GM13977 (cell line): ENCODE measurements around the gene ADCK2.
"Not testable (repeated sequence)": the region's sequence is repeated elsewhere in the genome, so short reads cannot be mapped to it uniquely, and the experiment has no call there.

ENCODE experiments used
- DNase-seq: peaks from one replicate; pipeline ENCODE4 v3.0.0; 2012; ENCODE audit warnings: low spot score
- in situ Hi-C: fragments of 300-500 bp; cut with MboI; formaldehyde crosslinking; loops from one replicate; pipeline ENCODE4 v1.12.0; 2022; ENCODE audit warnings: low sequenced_read_pairs, low pct_unique_long_range_greater_than_20kb, mixed read lengths, inconsistent platforms; ENCODE audit not compliant: unreplicated experiment
- TF ChIP-seq, protein P1 (sequence below): IDR thresholded peaks from 2 replicates; pipeline ENCODE4 v1.5.1; 2012; ENCODE audit warnings: mild to moderate bottlenecking, control low read depth; ENCODE audit not compliant: insufficient read depth; ENCODE audit errors: extremely low read depth, missing control alignments

The ADCK2 gene

DNA sequence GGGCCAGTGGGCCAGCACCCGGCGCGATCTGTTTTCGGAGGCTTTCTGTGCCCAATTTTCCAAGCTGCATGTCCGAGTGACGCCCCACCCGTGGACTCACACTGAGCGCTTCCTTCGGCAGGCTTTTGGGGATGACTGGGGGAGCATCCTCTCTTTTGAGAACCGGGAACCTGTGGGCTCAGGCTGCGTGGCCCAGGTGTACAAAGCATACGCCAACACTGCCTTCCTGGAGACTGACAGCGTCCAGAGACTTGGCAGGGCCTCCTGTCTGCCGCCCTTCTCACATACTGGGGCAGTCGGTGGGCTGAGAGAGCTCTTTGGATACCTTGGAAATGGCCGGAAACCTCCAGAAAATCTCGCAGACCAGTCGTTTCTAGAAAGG lies 1.0 kb downstream of the ADCK2 start:
- TF ChIP-seq, protein P1, sequence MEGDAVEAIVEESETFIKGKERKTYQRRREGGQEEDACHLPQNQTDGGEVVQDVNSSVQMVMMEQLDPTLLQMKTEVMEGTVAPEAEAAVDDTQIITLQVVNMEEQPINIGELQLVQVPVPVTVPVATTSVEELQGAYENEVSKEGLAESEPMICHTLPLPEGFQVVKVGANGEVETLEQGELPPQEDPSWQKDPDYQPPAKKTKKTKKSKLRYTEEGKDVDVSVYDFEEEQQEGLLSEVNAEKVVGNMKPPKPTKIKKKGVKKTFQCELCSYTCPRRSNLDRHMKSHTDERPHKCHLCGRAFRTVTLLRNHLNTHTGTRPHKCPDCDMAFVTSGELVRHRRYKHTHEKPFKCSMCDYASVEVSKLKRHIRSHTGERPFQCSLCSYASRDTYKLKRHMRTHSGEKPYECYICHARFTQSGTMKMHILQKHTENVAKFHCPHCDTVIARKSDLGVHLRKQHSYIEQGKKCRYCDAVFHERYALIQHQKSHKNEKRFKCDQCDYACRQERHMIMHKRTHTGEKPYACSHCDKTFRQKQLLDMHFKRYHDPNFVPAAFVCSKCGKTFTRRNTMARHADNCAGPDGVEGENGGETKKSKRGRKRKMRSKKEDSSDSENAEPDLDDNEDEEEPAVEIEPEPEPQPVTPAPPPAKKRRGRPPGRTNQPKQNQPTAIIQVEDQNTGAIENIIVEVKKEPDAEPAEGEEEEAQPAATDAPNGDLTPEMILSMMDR = no peak
- DNase-seq = no peak
- in situ Hi-C loops = no loop called here

DNA sequence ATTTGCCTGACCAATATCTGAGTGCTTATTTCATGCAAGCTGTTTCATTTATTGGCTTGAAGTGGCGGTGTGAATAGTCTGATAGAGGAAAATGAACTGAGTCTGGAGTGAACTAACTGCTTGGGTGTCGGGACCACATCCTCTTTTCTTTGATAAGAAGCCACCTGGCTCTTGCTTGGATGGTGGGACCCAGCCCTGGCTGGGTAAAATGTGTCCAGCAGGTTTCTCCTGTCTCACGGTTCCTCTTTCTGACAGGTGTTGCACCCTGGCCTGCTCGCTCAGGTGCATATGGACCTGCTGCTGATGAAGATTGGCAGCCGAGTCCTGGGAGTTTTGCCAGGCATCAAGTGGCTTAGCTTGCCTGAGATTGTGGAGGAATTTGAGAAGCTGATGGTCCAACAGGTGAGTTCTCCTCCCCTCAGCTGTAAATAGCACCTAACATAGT lies 1.6 kb downstream of the ADCK2 start:
- TF ChIP-seq, protein P1 = no peak
- in situ Hi-C loops = no loop called here
- DNase-seq = peak; percentile 57

DNA sequence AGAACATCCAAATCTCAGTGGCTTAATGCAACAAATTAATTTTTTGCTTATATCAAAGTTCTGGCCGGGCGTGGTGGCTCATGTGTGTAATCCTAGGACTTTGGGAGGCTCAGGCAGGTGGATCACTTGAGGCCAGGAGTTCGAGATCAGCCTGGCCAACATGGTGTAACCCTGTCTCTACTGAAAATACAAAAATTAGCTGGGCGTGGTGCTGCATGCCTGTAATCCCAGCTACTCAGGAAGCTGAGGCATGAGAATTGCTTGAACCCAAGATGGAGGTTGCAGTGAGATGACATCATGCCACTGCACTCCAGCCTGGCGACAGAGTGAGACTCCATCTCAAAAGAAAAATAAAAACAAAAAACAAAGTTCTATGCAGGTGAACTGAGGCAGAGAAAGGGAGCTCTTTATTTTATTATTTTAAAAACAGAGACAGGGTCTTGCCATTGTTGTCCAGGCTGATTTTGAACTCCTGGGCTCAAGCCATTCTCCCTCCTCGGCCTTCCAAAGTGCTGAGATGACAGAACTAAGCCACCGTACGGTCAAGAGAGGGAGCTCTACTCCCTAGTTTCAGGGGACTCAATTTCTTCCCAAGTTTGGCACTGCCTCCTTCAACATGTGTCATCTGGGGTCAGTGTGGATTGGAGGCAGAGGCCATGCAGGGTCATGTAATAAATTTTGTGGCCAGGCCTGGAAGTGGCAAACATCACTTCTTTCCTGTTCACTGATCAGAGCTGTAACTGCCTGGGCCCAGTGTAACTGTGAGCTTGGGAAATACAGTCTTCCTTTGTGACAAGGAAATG lies 2.4 kb downstream of the ADCK2 start:
- in situ Hi-C loops = no loop called here
- no peak for DNase-seq
- TF ChIP-seq, protein P1 = peak; percentile 53

DNA sequence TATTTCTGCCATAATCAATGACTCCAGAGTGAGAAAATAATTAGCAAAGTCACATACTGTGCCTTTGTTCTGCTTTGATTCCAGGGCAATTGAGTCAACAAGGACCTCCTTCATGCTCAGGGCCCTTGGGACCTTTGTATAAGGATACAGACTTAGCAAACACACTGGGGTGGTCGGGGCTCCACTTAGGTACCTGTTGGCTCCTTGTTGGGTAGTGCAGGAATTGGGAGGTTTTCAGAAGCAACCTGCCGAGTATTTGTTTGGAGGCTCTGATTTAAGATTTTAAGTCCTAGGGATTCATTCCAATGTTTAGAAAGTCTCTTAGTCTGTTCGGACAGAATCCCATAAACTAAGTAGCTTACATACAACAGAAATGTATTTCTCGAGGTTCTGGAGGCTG lies 3.0 kb downstream of the ADCK2 start:
- DNase-seq = no peak
- TF ChIP-seq, protein P1 = no peak
- in situ Hi-C loops = no loop called here

DNA sequence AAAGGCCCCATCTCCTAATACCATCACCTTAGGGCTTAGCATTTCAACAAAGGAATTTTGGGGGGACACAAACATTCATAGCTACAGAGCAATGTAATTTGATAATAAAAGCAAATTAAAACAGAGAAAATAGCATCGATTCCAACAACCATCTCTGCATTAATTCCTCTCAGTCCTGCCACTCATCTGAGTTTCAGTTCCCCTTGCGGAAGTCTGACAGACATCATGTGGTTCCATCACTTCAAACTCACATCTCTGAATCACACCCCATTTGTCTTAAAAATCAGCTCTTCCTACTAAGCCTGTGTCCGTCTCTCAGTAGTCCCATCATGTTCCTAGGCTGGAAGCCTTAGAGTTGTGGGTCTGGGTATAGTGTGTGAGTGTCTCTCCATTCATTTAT lies 3.6 kb downstream of the ADCK2 start:
- DNase-seq = peak; percentile 80
- in situ Hi-C loops = no loop called here
- TF ChIP-seq, protein P1 = no peak

DNA sequence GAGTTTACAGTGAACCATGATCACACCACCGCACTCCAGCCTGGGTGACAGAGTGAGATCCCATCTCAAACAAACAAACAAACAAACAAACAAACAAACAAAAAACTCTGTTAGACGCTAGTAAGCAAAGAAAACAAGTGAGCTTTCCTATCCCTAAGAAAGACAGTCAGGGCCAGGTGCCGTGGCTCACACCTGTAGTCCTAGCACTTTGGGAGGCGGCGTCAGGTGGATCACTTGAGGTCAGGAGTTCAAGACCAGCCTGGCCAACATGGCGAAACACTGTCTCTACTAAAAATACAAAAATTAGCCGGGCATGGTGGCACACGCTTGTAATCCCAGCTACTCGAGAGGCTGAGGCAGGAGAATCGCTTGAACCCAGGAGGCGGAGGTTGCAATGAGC lies 4.2 kb downstream of the ADCK2 start:
- DNase-seq, in situ Hi-C loops: not testable (repeated sequence)

DNA sequence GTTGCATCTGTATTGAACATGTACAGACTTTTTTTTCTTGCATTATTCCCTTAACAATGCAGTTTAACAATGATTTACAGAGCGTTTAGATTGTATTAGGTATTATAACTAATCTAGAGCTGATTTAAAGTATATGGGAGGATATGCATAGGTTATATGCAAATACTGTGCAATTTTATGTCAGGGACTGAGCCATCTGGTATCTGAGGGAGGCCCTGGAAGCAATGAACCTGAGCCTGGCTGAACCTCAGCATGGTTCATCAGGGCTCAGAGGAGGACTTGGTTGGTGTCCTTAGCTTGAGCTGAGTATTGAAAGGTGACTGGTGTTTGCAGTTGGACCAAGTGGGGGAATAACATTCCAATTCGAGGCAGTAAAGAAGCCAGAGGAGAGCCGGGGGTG lies 4.8 kb downstream of the ADCK2 start:
- TF ChIP-seq, protein P1 = no peak
- no peak for DNase-seq
- in situ Hi-C loops = no loop called here
